NCI-H1417 (cell line): ENCODE results near the gene KNSTRN.

Experiments
- DNase-seq, 3 experiments: peaks; one replicate each; lab custom pipeline; 2025; lab: John Stamatoyannopoulos, UW

The KNSTRN gene

DNA sequence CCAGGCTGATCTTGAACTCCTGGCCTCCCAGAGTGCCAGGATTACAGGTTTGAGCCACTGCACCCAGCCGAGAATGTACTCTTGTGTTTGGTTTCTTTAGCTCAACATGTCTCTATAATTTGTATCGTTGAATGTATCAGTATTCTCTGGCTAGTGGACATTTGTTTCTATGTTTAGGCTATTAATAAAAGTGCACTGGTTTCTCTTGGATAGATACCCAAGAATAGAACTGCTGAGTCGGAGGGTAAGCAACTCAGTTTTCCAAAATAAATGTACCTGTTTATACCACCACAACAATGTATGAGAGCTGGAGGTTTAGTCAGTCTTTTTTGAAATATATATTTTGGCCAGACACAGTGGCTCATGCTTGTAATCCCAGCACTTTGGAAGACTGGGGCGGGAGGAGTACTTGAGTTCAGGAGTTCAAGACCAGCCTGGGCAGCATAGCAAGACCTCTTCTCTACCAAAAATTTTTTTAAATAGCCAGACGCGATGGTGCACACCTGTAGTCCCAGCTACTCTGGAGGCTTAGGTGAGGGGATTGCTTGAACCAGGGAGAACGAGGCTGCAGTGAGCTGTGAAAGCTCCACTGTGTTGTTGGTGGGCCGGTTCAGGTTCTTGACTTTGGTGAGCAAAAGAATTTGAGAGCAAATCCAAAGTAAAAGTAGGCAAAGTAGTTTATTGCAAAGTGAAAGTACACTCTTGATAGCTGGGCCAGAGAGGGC lies 15.3 kb downstream of the KNSTRN start:
- no peak for DNase-seq

DNA sequence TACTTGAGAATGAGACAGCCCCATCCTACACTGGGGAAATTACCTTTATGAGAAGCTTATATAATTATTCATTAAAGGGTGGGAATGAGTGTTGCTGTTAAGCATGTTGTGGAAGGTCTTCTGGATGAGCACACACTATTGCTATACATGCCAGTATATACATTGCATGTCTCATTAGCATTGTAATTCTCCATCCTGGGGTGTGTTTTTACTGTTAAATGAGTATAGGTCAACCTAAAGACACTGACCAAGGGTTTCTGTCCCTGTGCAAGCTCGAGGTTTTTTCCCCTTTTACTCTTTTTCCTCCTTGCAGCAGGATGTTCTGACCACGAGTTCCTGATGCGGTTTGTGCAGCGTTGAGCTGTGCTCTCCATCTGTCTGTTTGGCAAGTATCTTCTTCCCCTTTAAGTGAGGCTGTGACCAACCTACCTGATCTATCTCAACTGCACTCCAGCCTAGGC lies 15.9 kb downstream of the KNSTRN start:
- DNase-seq, result no peak

DNA sequence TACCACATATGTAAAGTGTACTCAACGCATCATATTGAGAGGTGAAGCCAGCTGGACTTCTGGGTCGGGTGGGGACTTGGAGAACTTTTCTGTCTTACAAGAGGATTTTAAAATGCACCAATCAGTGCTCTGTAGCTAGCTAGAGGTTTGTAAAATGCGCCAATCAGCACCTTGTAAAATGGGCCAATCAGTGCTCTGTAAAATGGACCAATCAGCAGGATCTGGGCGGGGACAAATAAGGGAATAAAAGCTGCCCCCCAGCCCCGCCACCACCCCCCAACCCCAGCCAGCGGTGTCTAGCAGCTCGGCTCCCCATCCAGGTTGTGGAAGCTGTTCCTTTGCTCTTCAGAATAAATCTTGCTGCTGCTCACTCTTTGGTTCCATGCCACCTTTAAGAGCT lies 16.8 kb downstream of the KNSTRN start:
- DNase-seq, result no peak

DNA sequence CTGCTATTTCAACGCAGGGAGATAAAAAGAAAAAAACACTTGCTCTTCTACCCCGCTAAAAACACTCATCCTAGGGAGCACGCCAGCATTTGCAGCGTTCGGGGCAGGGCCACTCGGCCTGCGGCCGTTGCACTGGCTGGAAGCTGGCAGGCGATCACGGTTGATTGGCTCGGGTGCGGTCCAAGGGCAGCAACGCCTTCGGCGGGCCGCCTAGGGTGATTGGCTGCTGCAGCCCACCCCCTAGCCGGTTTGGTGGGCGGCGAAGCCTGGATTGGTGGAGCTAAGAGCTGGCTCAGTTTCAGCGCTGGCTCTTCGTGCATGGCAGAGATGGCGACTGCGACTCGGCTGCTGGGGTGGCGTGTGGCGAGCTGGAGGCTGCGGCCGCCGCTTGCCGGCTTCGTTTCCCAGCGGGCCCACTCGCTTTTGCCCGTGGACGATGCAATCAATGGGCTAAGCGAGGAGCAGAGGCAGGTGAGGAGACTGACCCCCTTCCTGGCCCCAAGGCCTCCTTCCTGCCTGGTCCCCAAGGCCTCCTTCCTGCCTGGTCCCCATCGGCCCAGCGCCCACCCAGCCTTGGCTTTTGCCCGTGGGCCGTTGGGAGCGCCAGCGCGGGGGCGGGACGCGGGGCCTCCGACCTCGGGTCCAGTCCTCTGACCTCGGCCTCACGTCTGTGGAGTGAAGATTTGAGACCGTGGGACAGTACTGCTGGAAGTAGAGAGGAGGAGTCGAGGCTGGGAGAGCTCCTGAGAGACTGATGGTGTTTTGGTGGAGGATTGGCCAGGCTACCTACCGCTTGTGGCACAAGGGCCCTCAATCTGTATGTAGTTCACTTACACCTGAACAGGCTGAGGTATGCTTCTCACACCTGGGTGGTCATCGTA lies 23.2 kb downstream of the KNSTRN start, which contains the start of gene IVD:
Gene IVD (plus strand): TSS at position 295 of the 881 bp plus-strand sequence. CDS start 33 bp downstream, at position 328.
- DNase-seq, result peak; percentile 86 to 93 (median 88)

DNA sequence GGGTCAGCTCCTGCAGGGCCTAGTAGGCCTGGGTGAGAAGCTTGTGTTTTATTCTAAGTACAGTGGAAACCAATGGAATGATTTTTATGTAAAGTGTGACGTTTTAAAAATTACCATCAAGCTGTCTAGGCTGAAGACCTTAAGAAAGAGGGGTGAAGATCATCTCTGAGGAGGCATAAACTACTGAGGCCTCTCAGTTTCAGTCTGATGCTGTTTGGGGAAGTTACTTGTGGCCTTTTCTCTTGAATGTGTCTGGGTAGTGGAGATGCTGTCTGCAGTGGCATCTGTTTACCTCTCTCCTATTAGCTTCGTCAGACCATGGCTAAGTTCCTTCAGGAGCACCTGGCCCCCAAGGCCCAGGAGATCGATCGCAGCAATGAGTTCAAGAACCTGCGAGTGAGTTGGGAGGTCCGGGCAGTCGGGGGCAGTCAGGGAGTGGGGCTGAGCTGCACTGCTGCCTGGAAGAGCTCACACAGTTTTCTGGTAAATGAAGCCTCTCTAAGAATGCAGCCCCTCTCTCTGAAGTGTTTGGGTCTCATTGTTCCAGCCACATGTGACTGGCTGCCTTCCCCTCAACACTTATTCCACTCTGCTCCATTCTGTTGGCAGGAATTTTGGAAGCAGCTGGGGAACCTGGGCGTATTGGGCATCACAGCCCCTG lies 24.9 kb downstream of the KNSTRN start:
- DNase-seq, result no peak

DNA sequence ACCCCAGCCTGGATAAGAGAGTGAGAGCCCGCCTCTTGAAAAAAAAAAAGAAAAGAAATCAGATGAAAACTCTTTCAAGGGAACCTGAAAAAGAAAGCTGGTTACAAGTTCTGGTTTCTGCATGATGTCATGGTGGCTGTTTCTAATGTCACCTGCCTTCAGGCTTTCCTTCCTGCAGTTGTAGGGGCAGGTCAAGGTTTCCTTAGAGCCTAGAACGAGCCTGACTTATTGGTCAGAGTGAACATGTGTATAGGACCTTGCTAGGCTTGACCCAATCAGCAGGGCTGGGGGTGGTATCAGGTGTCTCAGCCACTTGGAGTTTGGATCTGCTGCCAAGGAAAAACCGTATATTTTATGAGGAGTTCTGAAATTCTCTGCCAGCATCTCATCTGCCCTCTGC lies 26.8 kb downstream of the KNSTRN start:
- no peak for DNase-seq

DNA sequence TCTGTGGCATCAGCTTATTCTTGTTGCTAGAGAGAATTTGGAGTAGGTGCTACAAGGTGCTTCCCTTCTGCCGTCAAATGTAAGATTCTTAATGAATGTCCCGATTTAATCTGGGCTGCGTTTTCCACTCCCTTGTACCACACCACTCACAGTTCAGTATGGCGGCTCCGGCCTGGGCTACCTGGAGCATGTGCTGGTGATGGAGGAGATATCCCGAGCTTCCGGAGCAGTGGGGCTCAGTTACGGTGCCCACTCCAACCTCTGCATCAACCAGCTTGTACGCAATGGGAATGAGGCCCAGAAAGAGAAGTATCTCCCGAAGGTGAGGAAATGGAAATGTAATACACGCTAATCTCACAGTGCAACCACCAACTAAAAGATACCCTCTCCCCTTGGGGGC lies 28.0 kb downstream of the KNSTRN start:
- DNase-seq, result no peak

DNA sequence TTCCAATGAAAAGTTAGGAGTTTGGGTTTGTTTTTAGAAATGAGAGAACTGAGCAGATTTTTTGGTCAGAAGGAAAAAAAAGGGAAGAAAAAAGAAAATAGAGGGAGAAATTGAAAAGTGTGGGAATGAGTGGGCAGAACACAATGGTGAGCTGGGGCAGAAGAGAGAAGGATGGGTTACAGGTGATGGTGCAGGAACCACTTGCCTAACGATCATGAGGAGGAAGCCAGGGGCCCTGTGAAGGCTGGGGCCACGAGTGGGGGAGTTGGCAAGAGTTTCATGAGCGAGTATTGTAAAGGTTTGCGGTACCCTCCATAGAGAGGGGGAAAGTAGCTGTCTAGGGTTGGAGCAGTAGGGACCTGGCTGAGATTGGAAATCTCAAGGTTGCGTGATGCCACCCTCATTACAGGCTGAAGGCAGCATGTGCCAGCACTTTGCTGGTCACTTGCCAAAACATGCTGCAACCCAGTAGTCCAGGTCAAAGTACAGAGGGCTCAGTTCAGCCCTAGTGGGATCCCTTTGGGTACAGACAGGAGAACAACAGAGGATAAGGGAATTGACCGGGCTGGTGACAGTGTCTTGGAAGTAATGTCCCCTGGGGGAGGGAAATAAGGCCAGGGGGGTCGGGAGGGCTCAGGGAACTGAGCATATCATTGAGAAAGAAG lies 29.7 kb downstream of the KNSTRN start:
- no peak for DNase-seq

DNA sequence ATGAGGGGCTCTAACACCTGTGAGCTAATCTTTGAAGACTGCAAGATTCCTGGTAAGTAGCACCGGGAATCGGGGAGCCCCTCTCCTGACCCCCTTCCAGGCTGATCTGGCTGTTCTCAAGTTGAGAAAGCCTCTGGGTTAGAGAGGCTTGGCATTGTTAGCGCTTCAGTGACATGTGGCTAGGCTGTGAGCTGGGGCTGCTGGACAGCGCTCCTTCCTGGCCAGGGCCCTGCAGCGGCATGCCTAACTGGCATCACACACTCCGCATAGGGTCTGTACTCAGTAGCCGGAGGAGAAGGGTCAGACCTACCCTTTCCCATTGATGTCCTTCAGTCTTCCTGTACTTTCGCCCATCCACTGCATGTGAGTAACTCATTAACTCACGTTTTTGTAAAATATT lies 30.5 kb downstream of the KNSTRN start:
- no peak for DNase-seq

DNA sequence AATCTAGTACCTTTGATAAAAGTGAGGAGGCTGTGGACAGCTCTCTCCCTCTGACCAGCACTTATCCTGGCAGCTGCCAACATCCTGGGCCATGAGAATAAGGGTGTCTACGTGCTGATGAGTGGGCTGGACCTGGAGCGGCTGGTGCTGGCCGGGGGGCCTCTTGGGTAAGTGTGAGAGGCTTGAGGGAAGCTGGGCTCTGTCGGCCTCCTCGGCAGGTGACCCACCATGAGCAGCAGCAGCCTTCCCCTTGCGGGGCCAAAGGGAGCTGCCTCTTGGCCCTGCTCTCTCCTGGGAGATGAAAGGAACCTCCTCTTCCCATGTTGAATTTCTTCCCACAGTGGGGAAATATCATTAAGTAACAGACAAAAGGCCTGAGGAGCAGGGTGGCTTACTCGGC lies 32.3 kb downstream of the KNSTRN start:
- DNase-seq, result no peak

DNA sequence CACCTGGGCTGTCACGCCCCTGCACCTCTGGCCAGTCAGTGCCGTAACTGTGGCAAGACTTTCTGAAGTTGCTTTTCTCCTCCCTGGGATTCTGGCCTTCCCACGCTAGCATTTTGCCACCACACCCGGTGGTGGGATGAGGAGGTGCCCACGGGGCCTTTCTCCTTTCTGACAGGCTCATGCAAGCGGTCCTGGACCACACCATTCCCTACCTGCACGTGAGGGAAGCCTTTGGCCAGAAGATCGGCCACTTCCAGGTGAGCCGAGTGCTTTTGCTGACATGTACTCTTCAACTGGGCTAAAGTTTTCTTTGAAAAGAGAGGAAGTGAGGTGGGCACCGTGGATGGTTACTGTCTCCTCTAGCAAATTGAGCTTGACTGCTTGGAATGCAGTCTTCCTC lies 32.7 kb downstream of the KNSTRN start:
- no peak for DNase-seq

DNA sequence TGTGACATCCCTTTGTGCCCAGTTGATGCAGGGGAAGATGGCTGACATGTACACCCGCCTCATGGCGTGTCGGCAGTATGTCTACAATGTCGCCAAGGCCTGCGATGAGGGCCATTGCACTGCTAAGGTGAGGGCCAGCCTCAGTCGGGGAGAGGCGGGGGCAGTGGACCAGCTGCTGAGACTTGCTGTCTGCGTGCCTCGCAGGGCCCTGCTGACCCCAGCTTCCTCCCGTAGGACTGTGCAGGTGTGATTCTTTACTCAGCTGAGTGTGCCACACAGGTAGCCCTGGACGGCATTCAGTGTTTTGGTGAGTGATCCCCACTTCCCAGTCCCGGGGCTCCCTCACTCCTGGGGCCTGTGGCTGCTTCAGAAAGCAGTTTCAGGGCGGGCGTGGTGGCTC lies 33.5 kb downstream of the KNSTRN start:
- DNase-seq, result no peak

DNA sequence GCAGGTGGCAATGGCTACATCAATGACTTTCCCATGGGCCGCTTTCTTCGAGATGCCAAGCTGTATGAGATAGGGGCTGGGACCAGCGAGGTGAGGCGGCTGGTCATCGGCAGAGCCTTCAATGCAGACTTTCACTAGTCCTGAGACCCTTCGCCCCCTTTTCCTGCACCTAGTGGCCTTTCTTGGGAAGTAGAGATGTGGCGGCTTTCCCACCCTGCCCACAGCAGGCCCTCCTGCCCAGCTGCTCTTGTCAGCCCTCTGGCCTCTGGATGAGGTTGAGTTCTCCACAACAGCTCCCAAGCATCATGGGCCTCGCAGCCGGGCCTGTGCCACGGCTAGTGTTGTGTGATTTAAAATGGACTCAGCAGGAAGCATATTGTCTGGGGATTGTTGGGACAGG lies 35.6 kb downstream of the KNSTRN start:
- DNase-seq, result no peak

DNA sequence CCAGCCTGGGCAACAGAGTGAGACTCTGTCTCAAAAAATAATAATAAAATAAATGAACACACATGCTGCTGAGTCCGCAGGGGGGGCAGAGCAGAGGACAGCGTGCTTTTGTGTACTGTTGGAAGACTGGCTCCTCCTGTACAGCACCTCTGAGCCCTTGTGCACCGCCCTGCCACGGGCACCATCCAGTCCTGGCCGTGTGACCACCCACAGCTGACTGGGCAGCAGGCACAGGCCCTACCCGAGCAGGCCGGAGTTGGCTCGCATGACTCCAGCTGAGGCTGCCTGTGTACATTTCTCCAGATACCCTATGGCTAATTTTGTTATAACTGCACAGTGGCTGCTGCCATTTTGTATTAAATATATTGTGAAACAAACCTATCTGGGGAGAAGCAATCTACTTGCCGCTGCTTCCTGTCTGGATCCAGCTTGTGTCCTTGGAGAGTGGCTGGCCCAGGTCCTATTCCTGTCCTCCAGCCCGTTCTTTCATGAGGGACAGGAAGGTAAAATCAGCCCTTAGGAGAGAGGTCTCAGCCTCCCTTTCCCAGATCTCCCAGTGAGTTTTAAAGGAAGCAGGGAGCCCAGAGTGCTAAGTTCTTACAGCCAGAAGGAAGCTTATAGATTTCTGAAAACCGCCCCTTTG lies 37.7 kb downstream of the KNSTRN start:
- DNase-seq, result no peak

DNA sequence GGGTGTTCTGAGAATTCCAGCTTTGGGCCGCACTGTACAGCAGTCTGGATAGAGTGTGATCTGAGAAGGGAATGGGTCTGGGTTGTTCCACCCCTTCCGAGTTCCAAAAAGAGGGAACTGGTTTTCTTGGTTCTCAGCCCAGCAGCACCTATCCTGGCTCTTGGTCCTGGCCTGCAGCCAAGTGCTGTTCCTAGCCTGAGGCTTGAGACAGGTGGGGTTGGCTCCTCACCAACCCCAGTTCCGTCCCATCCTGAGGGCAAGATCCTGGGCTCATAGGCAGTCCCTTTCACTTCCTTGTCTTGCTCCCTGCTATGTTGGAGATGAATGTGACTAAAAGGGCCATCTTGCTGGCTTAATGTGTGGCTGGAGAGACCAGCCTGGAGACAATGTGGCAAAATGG lies 38.3 kb downstream of the KNSTRN start:
- DNase-seq, result peak; percentile 2 to 17 (median 7)

DNA sequence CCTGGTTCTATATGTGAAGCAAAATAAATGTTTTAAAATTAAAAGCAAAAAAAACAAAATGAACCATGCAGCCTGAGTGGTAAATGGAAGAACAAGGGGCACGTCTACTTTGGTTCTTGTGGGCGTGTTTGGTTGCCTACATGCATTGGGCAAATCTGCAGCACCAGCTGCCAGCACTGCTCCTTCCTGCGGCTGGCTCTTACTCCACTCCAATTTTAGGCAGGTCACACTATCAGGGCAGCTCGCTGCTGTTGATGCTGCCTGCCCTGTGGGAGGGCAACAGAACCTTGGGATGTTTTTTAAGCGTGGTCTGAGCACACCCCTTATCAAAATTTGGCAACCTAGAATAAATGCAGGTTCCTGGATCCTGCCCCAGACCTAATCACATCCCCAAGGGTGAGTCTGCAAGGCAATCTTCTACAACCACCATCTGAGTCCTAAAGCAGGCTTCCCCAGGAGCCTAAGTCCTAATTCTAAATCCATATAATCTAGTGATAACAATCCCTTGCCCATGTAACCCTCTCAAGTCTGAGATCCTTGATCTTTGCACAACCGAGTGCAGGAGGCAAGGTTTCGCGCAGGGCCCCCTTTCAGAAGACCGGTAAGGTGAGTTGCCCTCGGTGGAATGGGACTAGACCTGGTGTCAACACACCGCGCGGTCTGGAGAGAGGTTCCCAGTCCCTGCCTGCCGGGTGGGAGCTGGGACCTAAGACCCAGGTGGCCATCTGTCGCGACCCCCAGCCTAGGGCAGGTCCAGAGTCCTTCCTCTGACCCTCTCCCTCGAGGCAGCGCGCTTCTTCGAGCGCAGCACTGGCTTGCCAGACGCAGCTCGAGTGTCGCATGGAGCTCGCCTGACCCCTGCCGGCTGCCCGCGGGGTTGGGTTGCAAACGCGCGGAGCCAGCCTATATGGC lies 39.0 kb downstream of the KNSTRN start:
- peak; percentile 33 to 52 (median 41) for DNase-seq

DNA sequence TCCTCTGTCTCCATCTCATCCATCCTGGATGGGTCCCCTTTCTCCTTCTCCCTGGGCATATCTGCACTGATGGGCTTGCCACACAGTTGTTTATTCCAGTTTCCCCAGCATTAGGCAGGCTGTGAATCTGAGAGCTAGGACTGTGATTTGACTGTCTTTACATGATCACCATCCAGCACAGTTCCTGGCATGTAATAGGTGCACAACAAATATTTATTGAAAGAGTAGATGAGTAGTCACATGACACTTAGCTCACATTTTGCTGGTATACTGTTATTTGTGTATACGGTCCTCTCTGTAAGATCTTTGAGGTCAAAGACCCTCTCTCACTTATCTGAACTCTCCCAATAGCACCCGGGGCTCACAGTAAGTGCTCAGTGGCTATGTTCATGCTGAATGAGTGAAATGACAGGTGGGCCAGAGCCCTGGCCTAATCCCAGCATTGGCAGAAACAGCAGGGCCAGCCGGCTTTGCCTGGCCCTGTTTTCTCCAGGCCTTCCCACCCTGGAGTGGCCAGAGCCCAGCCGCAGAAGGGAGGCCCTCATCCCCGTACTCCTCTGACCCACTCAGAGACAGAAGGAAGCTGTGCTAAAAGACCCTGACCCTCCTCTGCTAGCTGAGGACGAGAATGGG lies 42.1 kb downstream of the KNSTRN start:
- DNase-seq, result no peak

DNA sequence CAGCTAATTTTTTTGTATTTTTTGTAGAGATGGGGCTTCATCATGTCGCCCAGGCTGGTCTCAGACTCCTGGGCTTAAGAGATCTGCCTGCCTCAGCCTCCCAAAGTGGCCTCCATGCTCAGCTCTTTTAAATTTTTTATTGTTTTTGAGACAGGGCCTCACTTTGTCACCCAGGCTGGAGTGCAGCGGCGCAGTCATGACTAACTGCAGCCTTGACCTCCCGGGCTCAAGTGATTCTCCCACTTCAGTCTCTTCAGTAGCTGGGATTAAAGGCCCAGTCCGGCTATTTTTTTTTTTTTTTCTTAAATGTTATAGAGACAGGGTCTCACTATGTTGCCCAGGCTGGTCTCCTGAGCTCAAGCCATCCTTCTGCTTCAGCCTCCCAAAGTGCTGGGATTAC lies 43.2 kb downstream of the KNSTRN start:
- no peak for DNase-seq

DNA sequence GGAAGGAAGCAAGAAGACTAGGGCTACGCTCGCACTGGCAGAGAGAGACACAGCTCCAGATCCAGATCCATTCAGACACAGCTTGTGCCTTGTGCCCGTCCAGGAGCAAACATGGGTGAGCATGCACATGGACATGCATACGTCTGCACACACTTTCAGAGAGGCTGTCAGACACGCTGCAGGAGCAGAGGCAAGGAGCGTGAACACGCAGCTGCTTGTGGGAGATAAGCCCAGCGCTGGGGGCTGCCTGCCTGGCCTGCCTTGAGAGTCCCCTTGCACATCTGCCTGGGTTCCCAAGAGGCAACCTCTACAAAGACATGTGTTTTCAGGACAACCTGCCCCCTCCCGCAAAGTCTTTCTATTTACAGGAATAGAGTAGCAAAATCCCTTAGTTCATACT lies 44.7 kb downstream of the KNSTRN start:
- DNase-seq, result no peak

DNA sequence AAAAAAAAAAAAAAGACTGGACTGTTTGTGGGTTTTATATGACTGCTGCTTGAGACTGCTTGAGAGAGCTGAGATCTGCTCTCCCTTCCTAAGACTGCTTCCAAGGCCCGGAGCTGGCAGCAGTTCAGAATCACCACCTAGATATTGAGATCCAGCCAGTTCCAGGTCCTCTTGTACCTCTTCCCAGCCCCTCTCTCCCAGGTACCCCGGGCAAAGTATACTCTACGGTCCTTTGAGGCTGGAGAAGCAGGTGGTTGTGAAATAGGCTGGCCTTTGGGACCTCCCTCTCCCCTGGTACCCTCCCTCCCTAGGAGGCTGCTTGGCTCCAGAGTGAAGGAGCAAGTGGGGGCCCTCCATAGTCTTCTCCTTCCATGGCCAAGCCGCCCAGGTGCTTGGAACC lies 45.7 kb downstream of the KNSTRN start:
- DNase-seq, result no peak
